DND-41 (cell line): ENCODE measurements around the gene NTM.

Experiments used
- ATAC-seq: fragments of 200-7000 bp; cut with Tn5 transposase; 3 replicates; pipeline ENCODE4 v1.9.1; 2021; ENCODE audit warnings: low read depth; ENCODE audit not compliant: insufficient read depth
- DNase-seq: peaks from one replicate; pipeline ENCODE4 v3.0.0-alpha.2; 2020
- H2AFZ ChIP-seq: 2 replicates; pipeline ENCODE4 v1.6.0; 2012; ENCODE audit warnings: low read depth, low read length
- H3K27ac ChIP-seq: 2 replicates; pipeline ENCODE4 v1.5.1; 2012; ENCODE audit warnings: low read length, inconsistent platforms
- H3K27me3 ChIP-seq: fragments of 200-600 bp; sonication (generic); 2 replicates; pipeline ENCODE4 v1.6.0; 2012; ENCODE audit warnings: low read length, mild to moderate bottlenecking, inconsistent platforms; ENCODE audit not compliant: insufficient read depth, poor library complexity
- H3K36me3 ChIP-seq: 2 replicates; pipeline ENCODE4 v1.5.1; 2012; ENCODE audit warnings: low read length, inconsistent platforms; ENCODE audit not compliant: insufficient read depth
- H3K4me1 ChIP-seq: 2 replicates; pipeline ENCODE4 v1.5.1; 2012; ENCODE audit warnings: mild to moderate bottlenecking, low read length; ENCODE audit not compliant: insufficient read depth
- H3K4me2 ChIP-seq: 2 replicates; pipeline ENCODE4 v1.6.0; 2012; ENCODE audit warnings: mild to moderate bottlenecking, moderate library complexity, low read length, inconsistent platforms; ENCODE audit not compliant: insufficient read depth
- H3K4me3 ChIP-seq, 2 experiments: fragments of 200-600 bp in 1 of 2; shearing (Covaris generic) in 1 of 2; 2 replicates each; pipeline ENCODE4 v1.5.1; 2012 to 2016; ENCODE audit warnings: inconsistent platforms in 2 of 2, low read length in 2 of 2, mild to moderate bottlenecking in 2 of 2, low read depth in 1 of 2, moderate library complexity in 1 of 2
- H3K79me2 ChIP-seq: 2 replicates; pipeline ENCODE4 v1.6.0; 2012; ENCODE audit warnings: low read length, inconsistent platforms; ENCODE audit not compliant: insufficient read depth
- H3K9ac ChIP-seq: 2 replicates; pipeline ENCODE4 v1.6.0; 2012; ENCODE audit warnings: low read depth, mild to moderate bottlenecking, inconsistent platforms, low read length, moderate library complexity
- H3K9me3 ChIP-seq: 2 replicates; pipeline ENCODE4 v1.5.1; 2012; ENCODE audit warnings: low read length, moderate library complexity, mild to moderate bottlenecking, inconsistent platforms; ENCODE audit not compliant: insufficient read depth, severe bottlenecking
- H4K20me1 ChIP-seq: 2 replicates; pipeline ENCODE4 v1.6.0; 2012; ENCODE audit warnings: low read length; ENCODE audit not compliant: insufficient read depth
- EZH2 ChIP-seq: IDR thresholded peaks from 3 replicates; pipeline ENCODE4 v1.6.1; 2012; ENCODE audit warnings: borderline replicate concordance, low read depth, mild to moderate bottlenecking, moderate library complexity, low read length, inconsistent platforms; ENCODE audit not compliant: severe bottlenecking
- TF ChIP-seq, protein P1 (sequence below): IDR thresholded peaks from 2 replicates; pipeline ENCODE4 v1.5.1; 2012; ENCODE audit warnings: borderline replicate concordance, low read length, moderate library complexity, mild to moderate bottlenecking; ENCODE audit not compliant: poor library complexity, severe bottlenecking; ENCODE audit errors: extremely low read depth

Gene NTM

DNA sequence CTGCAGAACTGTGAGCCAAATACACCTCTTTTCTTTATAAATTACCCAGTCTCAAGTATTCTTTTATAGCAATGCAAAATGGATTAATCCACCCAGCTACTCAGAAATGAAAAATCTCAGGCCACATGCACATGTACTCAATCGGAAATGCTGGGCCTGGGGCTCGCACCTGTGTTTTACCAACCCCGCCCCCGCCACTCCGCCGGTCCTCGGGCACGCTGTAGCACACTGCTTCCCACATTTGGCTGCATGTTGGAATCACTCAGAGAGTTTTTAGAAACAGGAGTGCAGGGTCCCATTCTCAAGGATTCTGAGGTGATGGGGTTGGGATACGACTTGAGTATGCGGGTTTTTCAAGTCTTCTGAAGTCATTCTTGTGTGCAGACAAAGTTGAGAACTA lies 284.4 kb downstream of the NTM start:
- no peaks in the 10 kb centered on the region for H3K9me3 ChIP-seq
- H3K4me2 ChIP-seq = no peak overlapping the region
- no peak overlapping the region for H2AFZ ChIP-seq
- H3K9ac ChIP-seq = no peak overlapping the region
- ATAC-seq (no peak), DNase-seq (no peak)
- no peaks in the 10 kb centered on the region for H3K79me2 ChIP-seq
- H3K27ac ChIP-seq = no peak overlapping the region
- no peaks in the 10 kb centered on the region for H3K36me3 ChIP-seq
- no peak overlapping the region for H3K4me3 ChIP-seq
- no peaks in the 10 kb centered on the region for H4K20me1 ChIP-seq
- peaks cover 75% of the 10 kb centered on the region for H3K4me1 ChIP-seq
- H3K27me3 ChIP-seq = no peaks in the 10 kb centered on the region
- TF ChIP-seq EZH2 = no peak
- TF ChIP-seq, protein P1, sequence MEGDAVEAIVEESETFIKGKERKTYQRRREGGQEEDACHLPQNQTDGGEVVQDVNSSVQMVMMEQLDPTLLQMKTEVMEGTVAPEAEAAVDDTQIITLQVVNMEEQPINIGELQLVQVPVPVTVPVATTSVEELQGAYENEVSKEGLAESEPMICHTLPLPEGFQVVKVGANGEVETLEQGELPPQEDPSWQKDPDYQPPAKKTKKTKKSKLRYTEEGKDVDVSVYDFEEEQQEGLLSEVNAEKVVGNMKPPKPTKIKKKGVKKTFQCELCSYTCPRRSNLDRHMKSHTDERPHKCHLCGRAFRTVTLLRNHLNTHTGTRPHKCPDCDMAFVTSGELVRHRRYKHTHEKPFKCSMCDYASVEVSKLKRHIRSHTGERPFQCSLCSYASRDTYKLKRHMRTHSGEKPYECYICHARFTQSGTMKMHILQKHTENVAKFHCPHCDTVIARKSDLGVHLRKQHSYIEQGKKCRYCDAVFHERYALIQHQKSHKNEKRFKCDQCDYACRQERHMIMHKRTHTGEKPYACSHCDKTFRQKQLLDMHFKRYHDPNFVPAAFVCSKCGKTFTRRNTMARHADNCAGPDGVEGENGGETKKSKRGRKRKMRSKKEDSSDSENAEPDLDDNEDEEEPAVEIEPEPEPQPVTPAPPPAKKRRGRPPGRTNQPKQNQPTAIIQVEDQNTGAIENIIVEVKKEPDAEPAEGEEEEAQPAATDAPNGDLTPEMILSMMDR = no peak

DNA sequence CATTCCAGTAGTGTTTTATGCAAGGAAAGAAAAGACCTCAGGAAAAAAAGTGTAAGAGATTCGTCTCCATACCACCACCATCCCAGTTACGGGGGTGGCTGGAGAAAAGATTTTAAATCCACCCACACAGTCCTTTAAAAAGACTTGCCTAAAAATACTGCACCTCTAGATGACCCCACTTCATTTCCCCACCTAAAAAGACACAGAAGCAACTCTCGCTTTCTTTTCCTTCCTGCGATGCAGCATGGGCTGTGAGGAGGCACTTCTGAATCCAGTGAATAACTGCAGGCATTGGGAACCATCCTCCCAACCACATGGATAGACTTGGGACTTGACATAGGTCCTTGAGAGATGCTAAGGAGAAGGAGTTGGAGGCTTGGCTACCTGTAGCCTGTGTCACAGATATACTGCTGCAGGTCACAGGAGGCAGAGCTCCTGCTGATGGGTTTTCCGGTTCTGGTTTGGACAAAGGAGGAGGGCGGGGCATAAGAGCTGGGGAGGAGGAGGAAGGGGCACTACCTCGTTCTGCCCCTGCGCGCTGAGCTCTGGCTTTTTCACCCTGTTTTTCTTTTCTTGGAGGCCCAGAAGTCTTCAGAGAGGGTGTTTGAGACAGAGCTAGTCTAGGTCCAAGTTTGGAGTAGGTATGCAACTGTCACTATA lies 285.9 kb downstream of the NTM start:
- H3K9me3 ChIP-seq = no peaks in the 10 kb centered on the region
- no peak overlapping the region for H3K4me2 ChIP-seq
- H2AFZ ChIP-seq = no peak overlapping the region
- no peak overlapping the region for H3K4me3 ChIP-seq
- TF ChIP-seq, protein P1 = no peak
- H3K36me3 ChIP-seq = no peaks in the 10 kb centered on the region
- no peak overlapping the region for H3K27ac ChIP-seq
- ATAC-seq (no peak), DNase-seq (no peak)
- no peak overlapping the region for H3K9ac ChIP-seq
- no peaks in the 10 kb centered on the region for H3K27me3 ChIP-seq
- H3K4me1 ChIP-seq = peaks cover 62% of the 10 kb centered on the region
- H3K79me2 ChIP-seq = no peaks in the 10 kb centered on the region
- no peaks in the 10 kb centered on the region for H4K20me1 ChIP-seq

DNA sequence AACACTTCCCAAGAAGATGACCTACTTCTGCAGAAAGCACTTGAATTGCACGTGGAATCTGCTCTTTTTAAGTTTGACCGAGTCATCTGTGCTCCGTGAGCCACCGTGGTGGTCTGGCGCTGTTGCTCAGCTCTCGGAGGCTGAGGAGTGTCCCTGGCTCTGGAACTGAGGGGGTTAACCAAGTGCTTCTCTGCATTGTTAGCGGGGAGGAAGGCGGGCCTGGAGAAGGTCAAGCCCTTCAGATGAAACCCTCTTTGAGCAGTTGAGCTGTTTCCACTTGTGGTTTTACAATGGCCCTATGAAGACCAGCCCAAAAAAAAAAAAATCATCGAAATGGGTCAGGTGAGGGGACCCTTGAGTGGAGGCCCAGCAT lies 286.4 kb downstream of the NTM start:
- ATAC-seq (no peak), DNase-seq (no peak)
- no peak overlapping the region for H3K4me3 ChIP-seq
- TF ChIP-seq, protein P1 = no peak
- no peak for TF ChIP-seq EZH2
- no peaks in the 10 kb centered on the region for H3K79me2 ChIP-seq
- no peaks in the 10 kb centered on the region for H4K20me1 ChIP-seq
- H3K9me3 ChIP-seq = no peaks in the 10 kb centered on the region
- H3K9ac ChIP-seq = no peak overlapping the region
- H3K4me2 ChIP-seq = no peak overlapping the region
- H3K27me3 ChIP-seq = no peaks in the 10 kb centered on the region
- no peaks in the 10 kb centered on the region for H3K36me3 ChIP-seq
- no peak overlapping the region for H2AFZ ChIP-seq
- peaks cover 62% of the 10 kb centered on the region for H3K4me1 ChIP-seq
- H3K27ac ChIP-seq = no peak overlapping the region

DNA sequence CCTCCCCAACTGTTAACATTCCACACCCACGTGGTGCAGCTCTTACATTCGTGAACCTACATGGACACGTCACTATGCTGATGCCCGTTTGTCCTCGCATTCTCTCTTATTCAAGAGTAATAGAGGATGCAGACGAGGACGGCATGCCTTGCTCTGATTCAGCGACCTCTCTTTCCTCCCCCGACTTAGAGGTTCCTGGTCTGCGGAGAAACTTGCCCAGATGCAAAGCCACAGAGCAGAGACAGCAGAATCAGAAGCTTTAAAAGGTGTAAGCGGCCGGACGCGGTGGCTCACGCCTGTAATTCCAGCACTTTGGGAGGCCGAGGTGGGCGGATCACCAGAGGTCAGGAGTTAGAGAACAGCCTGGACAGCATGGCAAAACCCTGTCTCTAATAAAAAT lies 288.0 kb downstream of the NTM start:
- H3K4me3 ChIP-seq = no peak overlapping the region
- H3K36me3 ChIP-seq = no peaks in the 10 kb centered on the region
- H3K4me2 ChIP-seq = no peak overlapping the region
- no peak overlapping the region for H2AFZ ChIP-seq
- ATAC-seq = no peak
- H3K79me2 ChIP-seq = no peaks in the 10 kb centered on the region
- DNase-seq = no peak
- no peak overlapping the region for H3K9ac ChIP-seq
- TF ChIP-seq EZH2 = no peak
- TF ChIP-seq, protein P1 = no peak
- no peaks in the 10 kb centered on the region for H3K9me3 ChIP-seq
- peaks cover 64% of the 10 kb centered on the region for H3K4me1 ChIP-seq
- 0 out of 2 replicates have a peak overlapping the region, but pooled peaks have one; percentile 39 for H3K27ac ChIP-seq
- H4K20me1 ChIP-seq = no peaks in the 10 kb centered on the region
- no peaks in the 10 kb centered on the region for H3K27me3 ChIP-seq
